Endothelial cell (in vitro differentiated cells): ENCODE data around the gene CPLANE2. TPM values are rescaled to one million over a fixed set of nuclear protein-coding genes. Genes with fewer than 3 reads are reported as not detected.
A peak's percentile ranks its signal among the peaks of the same experiment; 100 is the strongest.

ENCODE experiments used
- DNase-seq: peaks from one replicate; pipeline ENCODE4 v3.0.0; 2021; ENCODE audit warnings: low spot score
- H3K27ac Mint-ChIP-seq: one replicate; pipeline ENCODE4 v1.8.0; 2021; ENCODE audit warnings: mixed read lengths, inconsistent platforms; ENCODE audit not compliant: unreplicated experiment
- H3K27me3 Mint-ChIP-seq: one replicate; pipeline ENCODE4 v1.8.0; 2021; ENCODE audit warnings: mild to moderate bottlenecking, moderate library complexity, mixed read lengths, inconsistent platforms; ENCODE audit not compliant: unreplicated experiment
- H3K36me3 Mint-ChIP-seq: one replicate; pipeline ENCODE4 v1.8.0; 2021; ENCODE audit warnings: mild to moderate bottlenecking, low read depth, mixed read lengths, inconsistent platforms; ENCODE audit not compliant: unreplicated experiment
- H3K4me1 Mint-ChIP-seq: one replicate; pipeline ENCODE4 v1.8.0; 2021; ENCODE audit warnings: mild to moderate bottlenecking, mixed read lengths, inconsistent platforms; ENCODE audit not compliant: unreplicated experiment
- H3K4me3 Mint-ChIP-seq: one replicate; pipeline ENCODE4 v1.8.0; 2021; ENCODE audit warnings: mild to moderate bottlenecking, mixed read lengths, inconsistent platforms; ENCODE audit not compliant: unreplicated experiment
- H3K9me3 Mint-ChIP-seq: one replicate; pipeline ENCODE4 v1.8.0; 2021; ENCODE audit warnings: mixed read lengths, inconsistent platforms; ENCODE audit not compliant: unreplicated experiment
- total RNA-seq: library from RNA; stranded (reverse); fragmentation: NEBNext Ultra II Directional; extraction: Animal tissue kit (Norgen Biotek cat#: 25700); gene quantifications from one replicate; pipeline ENCODE4 v1.2.1, GENCODE V29; 2021; ENCODE audit not compliant: unreplicated experiment
- TF ChIP-seq, protein P1 (sequence below): fragments of 200-600 bp; sonication (generic); IDR thresholded peaks from one replicate; pipeline ENCODE4 v1.5.0; 2021; ENCODE audit warnings: antibody characterized with exemption; ENCODE audit not compliant: unreplicated experiment

Gene CPLANE2
- total RNA-seq, 1 donor from 2014 or later, result 3.6 TPM

DNA sequence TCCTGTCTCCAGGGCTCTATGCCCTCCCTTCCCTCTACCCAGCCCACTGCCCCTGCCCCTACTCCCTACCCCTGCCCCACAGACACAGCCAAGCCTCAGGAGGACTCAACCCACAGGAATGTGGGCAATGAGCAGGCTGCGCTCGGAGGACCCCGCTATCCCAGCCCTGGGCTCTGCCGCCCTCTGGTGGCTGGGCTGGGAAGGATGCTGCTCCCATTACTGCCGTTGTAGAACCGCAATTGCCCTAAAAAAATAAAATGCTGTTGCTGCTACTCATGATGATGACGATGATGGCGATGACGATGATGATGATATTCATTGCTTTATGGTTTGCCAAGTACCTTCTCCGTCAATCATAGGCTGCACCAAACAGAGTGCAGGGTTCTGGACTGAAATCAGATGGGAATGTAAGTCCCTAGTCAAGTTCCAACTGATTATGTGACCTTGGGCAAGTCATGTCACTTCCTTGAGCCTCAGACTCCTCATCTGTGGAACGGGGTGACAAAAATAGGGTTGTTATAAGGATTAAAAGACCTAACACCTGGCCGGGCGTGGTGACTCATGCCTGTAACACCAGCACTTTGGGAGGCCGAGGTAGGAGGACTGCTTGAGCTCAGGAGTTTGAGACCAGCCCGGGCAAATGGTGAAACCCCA is 49.1 kb downstream of the CPLANE2 start:
- TF ChIP-seq, protein P1, sequence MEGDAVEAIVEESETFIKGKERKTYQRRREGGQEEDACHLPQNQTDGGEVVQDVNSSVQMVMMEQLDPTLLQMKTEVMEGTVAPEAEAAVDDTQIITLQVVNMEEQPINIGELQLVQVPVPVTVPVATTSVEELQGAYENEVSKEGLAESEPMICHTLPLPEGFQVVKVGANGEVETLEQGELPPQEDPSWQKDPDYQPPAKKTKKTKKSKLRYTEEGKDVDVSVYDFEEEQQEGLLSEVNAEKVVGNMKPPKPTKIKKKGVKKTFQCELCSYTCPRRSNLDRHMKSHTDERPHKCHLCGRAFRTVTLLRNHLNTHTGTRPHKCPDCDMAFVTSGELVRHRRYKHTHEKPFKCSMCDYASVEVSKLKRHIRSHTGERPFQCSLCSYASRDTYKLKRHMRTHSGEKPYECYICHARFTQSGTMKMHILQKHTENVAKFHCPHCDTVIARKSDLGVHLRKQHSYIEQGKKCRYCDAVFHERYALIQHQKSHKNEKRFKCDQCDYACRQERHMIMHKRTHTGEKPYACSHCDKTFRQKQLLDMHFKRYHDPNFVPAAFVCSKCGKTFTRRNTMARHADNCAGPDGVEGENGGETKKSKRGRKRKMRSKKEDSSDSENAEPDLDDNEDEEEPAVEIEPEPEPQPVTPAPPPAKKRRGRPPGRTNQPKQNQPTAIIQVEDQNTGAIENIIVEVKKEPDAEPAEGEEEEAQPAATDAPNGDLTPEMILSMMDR, result peak; percentile 90
- Mint-ChIP-seq H3K27ac (no peak overlapping the region), H3K27me3 (peaks cover 5% of the 10 kb centered on the region), H3K4me3 (no peak overlapping the region), H3K4me1 (peaks cover 14% of the 10 kb centered on the region), H3K9me3 (no peaks in the 10 kb centered on the region), H3K36me3 (no peaks in the 10 kb centered on the region)
- peak; percentile 87 for DNase-seq

- H3K4me1 Mint-ChIP-seq, result peaks cover 22% of the 10 kb centered on the region
- H3K36me3 Mint-ChIP-seq, result no peaks in the 10 kb centered on the region
- TF ChIP-seq, protein P1, result no peak
- DNase-seq, result no peak
- no peak overlapping the region for H3K27ac Mint-ChIP-seq
- no peaks in the 10 kb centered on the region for H3K9me3 Mint-ChIP-seq
- H3K27me3 Mint-ChIP-seq, result peaks cover 5% of the 10 kb centered on the region
- H3K4me3 Mint-ChIP-seq, result no peak overlapping the region
These were observed 50.2 kb downstream of the CPLANE2 start for GRCh38 chr1:16186655-16187235.

- H3K4me1 Mint-ChIP-seq, result peaks cover 17% of the 10 kb centered on the region
- no peak overlapping the region for H3K27ac Mint-ChIP-seq
- no peaks in the 10 kb centered on the region for H3K9me3 Mint-ChIP-seq
- no peak for DNase-seq
- H3K36me3 Mint-ChIP-seq, result no peaks in the 10 kb centered on the region
- TF ChIP-seq, protein P1, result no peak
- H3K27me3 Mint-ChIP-seq, result peaks cover 5% of the 10 kb centered on the region
- no peak overlapping the region for H3K4me3 Mint-ChIP-seq
These were observed 52.3 kb downstream of the CPLANE2 start for GRCh38 chr1:16184557-16185303.

DNA sequence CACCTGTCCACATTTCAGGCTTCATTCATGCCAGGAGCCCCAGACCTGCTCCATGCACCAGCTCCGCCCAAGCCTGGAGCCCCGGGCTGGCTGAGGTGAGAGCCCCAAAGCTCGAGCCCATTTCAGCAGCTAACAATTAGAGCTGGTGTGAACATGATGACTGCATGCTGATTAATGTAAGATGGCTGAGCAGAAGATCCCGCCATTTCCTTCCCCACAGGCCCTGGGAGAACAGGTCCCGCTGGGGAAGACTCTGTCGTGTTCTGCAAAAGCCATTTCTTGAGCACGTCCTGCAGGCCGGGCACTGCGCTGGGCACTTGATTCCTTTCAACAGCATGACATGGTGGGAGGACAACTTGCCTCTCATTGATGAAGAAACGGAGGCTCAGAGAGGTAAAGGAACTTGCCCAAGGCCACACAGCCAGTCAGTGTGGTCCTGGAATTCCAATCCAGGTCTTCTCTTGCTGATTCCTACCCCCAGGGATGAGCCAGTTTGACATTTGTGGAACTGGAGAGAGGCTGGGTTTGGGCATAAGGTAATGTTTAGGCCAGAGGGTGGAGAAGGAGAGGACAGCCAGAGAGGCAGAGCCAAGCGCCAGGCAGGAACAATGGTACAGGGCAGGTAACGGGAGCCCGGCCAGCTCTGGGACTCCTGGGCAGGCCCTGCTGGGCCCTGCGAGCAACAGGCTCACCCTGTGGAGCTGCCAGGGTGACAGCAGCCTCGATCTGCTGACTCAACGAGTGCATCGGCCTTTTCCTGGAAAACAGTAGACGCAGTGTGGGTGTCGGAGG is 53.0 kb downstream of the CPLANE2 start:
- Mint-ChIP-seq H3K4me3 (no peak overlapping the region), H3K4me1 (peaks cover 20% of the 10 kb centered on the region), H3K9me3 (no peaks in the 10 kb centered on the region), H3K27ac (no peak overlapping the region), H3K27me3 (peaks cover 7% of the 10 kb centered on the region), H3K36me3 (no peaks in the 10 kb centered on the region)
- TF ChIP-seq, protein P1, result no peak
- DNase-seq, result no peak
